ENCODE results near the gene SPATA6. TPM values are rescaled to one million over a fixed set of nuclear protein-coding genes. Genes with fewer than 3 reads are reported as not detected.
"Not testable (repeated sequence)": the region's sequence is repeated elsewhere in the genome, so short reads cannot be mapped to it uniquely, and the experiment has no call there.

The SPATA6 gene
- polyA plus RNA-seq, 1 donor from 2014 or later: 3.2 TPM

GRCh38 chr1:48282329-48282728 is 189.7 kb downstream of the SPATA6 start:
- not testable (repeated sequence) for H3K9ac ChIP-seq (ENCODE audit: low read length); H3K4me3 ChIP-seq (ENCODE audit: low read length); H2AFZ ChIP-seq (ENCODE audit: low read depth, low read length); H3F3A ChIP-seq (ENCODE audit: insufficient read depth, low read length, poor library complexity, severe bottlenecking); H3K4me2 ChIP-seq (ENCODE audit: low read length); H3K9me3 ChIP-seq (ENCODE audit: low read length); H3K9me2 ChIP-seq (ENCODE audit: insufficient read depth, low read length); H3K79me2 ChIP-seq (replicated peaks; ENCODE audit: insufficient read depth, low read length); H3K27ac ChIP-seq (ENCODE audit: low read length); H3K36me3 ChIP-seq (ENCODE audit: insufficient read depth, low read length); H4K20me1 ChIP-seq (ENCODE audit: insufficient read depth); H3K27me3 ChIP-seq (ENCODE audit: insufficient read depth, low read depth, low read length)

GRCh38 chr1:48277437-48277836 is 194.6 kb downstream of the SPATA6 start:
- H3K9me2 ChIP-seq (ENCODE audit: insufficient read depth, low read length); H3K27me3 ChIP-seq (ENCODE audit: insufficient read depth, low read depth, low read length); H3K79me2 ChIP-seq (replicated peaks; ENCODE audit: insufficient read depth, low read length); H4K20me1 ChIP-seq (ENCODE audit: insufficient read depth); H3K9ac ChIP-seq (ENCODE audit: low read length); H3K36me3 ChIP-seq (ENCODE audit: insufficient read depth, low read length); H3K4me2 ChIP-seq (ENCODE audit: low read length); H3K9me3 ChIP-seq (ENCODE audit: low read length); H3K4me3 ChIP-seq (ENCODE audit: low read length); H3K27ac ChIP-seq (ENCODE audit: low read length); H2AFZ ChIP-seq (ENCODE audit: low read depth, low read length); H3F3A ChIP-seq (ENCODE audit: insufficient read depth, low read length, poor library complexity, severe bottlenecking): not testable (repeated sequence)

GRCh38 chr1:48266576-48266975 is 205.4 kb downstream of the SPATA6 start:
- no peaks in the 10 kb centered on the region for H3K79me2 ChIP-seq (replicated peaks; ENCODE audit: insufficient read depth, low read length)
- no peaks in the 10 kb centered on the region for H3K9me2 ChIP-seq (ENCODE audit: insufficient read depth, low read length)
- H4K20me1 ChIP-seq (ENCODE audit: insufficient read depth): no peaks in the 10 kb centered on the region
- H3F3A ChIP-seq (ENCODE audit: insufficient read depth, low read length, poor library complexity, severe bottlenecking): no peaks in the 10 kb centered on the region
- no peak overlapping the region for H3K4me2 ChIP-seq (ENCODE audit: low read length)
- no peak overlapping the region for H3K4me3 ChIP-seq (ENCODE audit: low read length)
- TF ChIP-seq POLR2AphosphoS5 (IDR thresholded peaks at IDR 0.05): no peak
- no peak for TF ChIP-seq CTCF (IDR thresholded peaks at IDR 0.05; ENCODE audit: poor library complexity, severe bottlenecking)
- TF ChIP-seq REST (IDR thresholded peaks at IDR 0.05; ENCODE audit: borderline replicate concordance): no peak
- no peak for TF ChIP-seq TAF1 (IDR thresholded peaks at IDR 0.05; ENCODE audit: low read depth)
- no peak for TF ChIP-seq MXI1 (conservative IDR thresholded peaks at IDR 0.05; ENCODE audit: poor library complexity, severe bottlenecking)
- no peak for TF ChIP-seq EP300 (conservative IDR thresholded peaks at IDR 0.05; ENCODE audit: poor library complexity, severe bottlenecking)
- TF ChIP-seq RAD21 (conservative IDR thresholded peaks at IDR 0.05): no peak
- TF ChIP-seq SMC3 (conservative IDR thresholded peaks at IDR 0.05; ENCODE audit: poor library complexity): no peak
- TF ChIP-seq EZH2 (IDR thresholded peaks at IDR 0.05; ENCODE audit: borderline replicate concordance, insufficient read depth, low read length, poor library complexity, severe bottlenecking): no peak
- H3K9ac ChIP-seq (ENCODE audit: low read length): no peak overlapping the region
- no peaks in the 10 kb centered on the region for H3K36me3 ChIP-seq (ENCODE audit: insufficient read depth, low read length)
- H3K9me3 ChIP-seq (ENCODE audit: low read length): no peaks in the 10 kb centered on the region
- no peak overlapping the region for H3K27ac ChIP-seq (ENCODE audit: low read length)
- H3K27me3 ChIP-seq (ENCODE audit: insufficient read depth, low read depth, low read length): no peaks in the 10 kb centered on the region
- no peak overlapping the region for H2AFZ ChIP-seq (ENCODE audit: low read depth, low read length)

Measured in neural cell (in vitro differentiated cells).